ENCODE data around the gene METTL26.

Gene METTL26

GRCh38 chr16:596736-597060 lies 39.4 kb downstream of the METTL26 start:
- Histone ChIP-seq H3K9me3 (replicated peaks in 1 of 11) (peaks cover 0 to 9% (median 4%) of the 10 kb centered on the region in 11 experiments; a peak in 9 of 22 replicates), H4K20me1 (peaks cover 37 to 87% (median 69%) of the 10 kb centered on the region in 11 experiments; a peak in 21 of 22 replicates), H3K36me3 (peaks cover 13 to 65% (median 27%) of the 10 kb centered on the region in 11 experiments; a peak in 21 of 22 replicates), H3K27me3 (no peaks in the 10 kb centered on the region), H3K4me2 (peak overlapping the region; percentile 23 to 100 (median 99); a peak in 19 of 22 replicates), H3K4me3 (no peak overlapping the region), H3K27ac (peak overlapping the region in 3 of 11 experiments; percentile 5 to 39 (median 37); a peak in 3 of 22 replicates), H3K4me1 (peaks cover 48 to 66% (median 56%) of the 10 kb centered on the region in 10 experiments), H3K9ac (peak overlapping the region in 5 of 11 experiments; percentile 12 to 54 (median 34); a peak in 3 of 22 replicates)
- TF ChIP-seq Cebpa-rat (IDR thresholded peaks at IDR 0.05) = no peak

- TF ChIP-seq Cebpa-rat (IDR thresholded peaks at IDR 0.05) = no peak
- peak overlapping the region in 5 of 11 experiments; percentile 5 to 39 (median 18); a peak in 4 of 22 replicates for H3K27ac ChIP-seq
- peaks cover 0 to 9% (median 4%) of the 10 kb centered on the region in 11 experiments; a peak in 9 of 22 replicates for H3K9me3 ChIP-seq (replicated peaks in 1 of 11)
- H3K4me3 ChIP-seq = no peak overlapping the region
- H3K4me1 ChIP-seq = peaks cover 54 to 69% (median 62%) of the 10 kb centered on the region in 10 experiments
- peak overlapping the region; percentile 23 to 100 (median 99) for H3K4me2 ChIP-seq
- H3K36me3 ChIP-seq = peaks cover 12 to 61% (median 27%) of the 10 kb centered on the region in 11 experiments; a peak in 21 of 22 replicates
- peaks cover 33 to 87% (median 67%) of the 10 kb centered on the region in 11 experiments; a peak in 21 of 22 replicates for H4K20me1 ChIP-seq
- H3K9ac ChIP-seq = peak overlapping the region in 8 of 11 experiments; percentile 12 to 63 (median 38); a peak in 11 of 22 replicates
- H3K27me3 ChIP-seq = no peaks in the 10 kb centered on the region
These were observed 40.0 kb downstream of the METTL26 start for GRCh38 chr16:595942-596735.

DNA sequence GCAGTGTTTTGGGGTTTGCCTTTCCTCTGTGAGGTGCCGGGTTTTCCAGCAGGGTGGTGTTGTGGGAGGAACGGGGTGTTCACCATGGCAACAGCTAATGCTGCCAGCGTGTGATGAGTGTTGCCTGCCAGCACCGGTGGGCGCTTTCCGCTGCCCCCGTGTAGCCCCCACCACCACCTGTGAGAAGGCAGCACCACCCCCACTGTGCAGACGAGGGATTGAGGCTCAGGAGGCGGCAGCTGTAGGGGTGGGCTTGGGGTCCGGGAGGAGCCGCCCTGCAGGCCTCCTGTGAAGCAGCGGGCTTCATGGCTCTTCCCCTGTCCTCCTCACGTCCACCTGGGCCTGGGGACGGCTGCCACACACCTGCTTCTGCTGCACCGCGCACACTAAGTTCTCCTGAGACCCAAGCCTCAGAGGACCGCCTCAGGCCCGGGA lies 41.0 kb downstream of the METTL26 start:
- H4K20me1 ChIP-seq = peaks cover 31 to 87% (median 67%) of the 10 kb centered on the region in 11 experiments; a peak in 20 of 22 replicates
- TF ChIP-seq Cebpa-rat (IDR thresholded peaks at IDR 0.05) = no peak
- H3K9ac ChIP-seq = peak overlapping the region in 2 of 11 experiments; percentile 21 to 34; a peak in 4 of 22 replicates
- peaks cover 0 to 9% (median 4%) of the 10 kb centered on the region in 11 experiments; a peak in 9 of 22 replicates for H3K9me3 ChIP-seq (replicated peaks in 1 of 11)
- H3K4me1 ChIP-seq = peaks cover 61 to 69% (median 66%) of the 10 kb centered on the region in 10 experiments
- H3K4me2 ChIP-seq = peak overlapping the region in 9 of 11 experiments; percentile 97 to 100 (median 99); a peak in 18 of 22 replicates
- H3K27ac ChIP-seq = peak overlapping the region in 1 of 11 experiments; percentile 15; a peak in 1 of 22 replicates
- H3K36me3 ChIP-seq = peaks cover 11 to 53% (median 25%) of the 10 kb centered on the region in 11 experiments; a peak in 21 of 22 replicates
- no peaks in the 10 kb centered on the region for H3K27me3 ChIP-seq
- no peak overlapping the region for H3K4me3 ChIP-seq

DNA sequence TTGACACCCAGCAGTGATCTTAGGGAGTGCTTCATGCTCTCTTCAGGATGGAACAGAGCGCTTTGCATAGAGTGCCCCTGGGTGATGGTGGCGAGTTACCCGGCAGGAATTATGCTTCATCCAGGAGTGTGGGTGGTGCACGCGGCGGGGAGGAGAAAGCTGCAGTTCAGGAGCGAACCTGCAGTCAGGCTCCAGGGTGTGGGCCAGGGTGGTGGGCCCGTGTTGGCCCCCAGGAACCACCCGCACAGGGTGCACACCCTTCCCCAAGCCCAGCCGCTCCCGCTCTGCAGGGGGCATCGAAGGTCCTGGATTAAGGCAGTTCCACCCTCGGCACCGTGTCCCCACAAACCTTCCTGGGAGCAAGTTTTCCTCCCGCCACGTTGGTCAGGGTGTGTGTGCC lies 42.3 kb downstream of the METTL26 start:
- TF ChIP-seq Cebpa-rat (IDR thresholded peaks at IDR 0.05) = no peak
- peak overlapping the region in 2 of 10 experiments; percentile 90 to 97; a peak in 2 of 20 replicates for H3K4me3 ChIP-seq
- peaks cover 23 to 78% (median 61%) of the 10 kb centered on the region in 11 experiments; a peak in 19 of 22 replicates for H4K20me1 ChIP-seq
- peaks cover 0 to 2% (median 0%) of the 10 kb centered on the region in 11 experiments; a peak in 6 of 22 replicates for H3K9me3 ChIP-seq (replicated peaks in 1 of 11)
- H3K36me3 ChIP-seq = peaks cover 4 to 43% (median 12%) of the 10 kb centered on the region in 11 experiments; a peak in 21 of 22 replicates
- peak overlapping the region; percentile 89 to 100 (median 99) for H3K4me2 ChIP-seq
- peak overlapping the region in 9 of 11 experiments; percentile 52 to 99 (median 84); a peak in 16 of 22 replicates for H3K27ac ChIP-seq
- peaks cover 61 to 69% (median 66%) of the 10 kb centered on the region in 10 experiments for H3K4me1 ChIP-seq
- H3K27me3 ChIP-seq = no peaks in the 10 kb centered on the region
- peak overlapping the region; percentile 28 to 98 (median 73); a peak in 17 of 22 replicates for H3K9ac ChIP-seq

DNA sequence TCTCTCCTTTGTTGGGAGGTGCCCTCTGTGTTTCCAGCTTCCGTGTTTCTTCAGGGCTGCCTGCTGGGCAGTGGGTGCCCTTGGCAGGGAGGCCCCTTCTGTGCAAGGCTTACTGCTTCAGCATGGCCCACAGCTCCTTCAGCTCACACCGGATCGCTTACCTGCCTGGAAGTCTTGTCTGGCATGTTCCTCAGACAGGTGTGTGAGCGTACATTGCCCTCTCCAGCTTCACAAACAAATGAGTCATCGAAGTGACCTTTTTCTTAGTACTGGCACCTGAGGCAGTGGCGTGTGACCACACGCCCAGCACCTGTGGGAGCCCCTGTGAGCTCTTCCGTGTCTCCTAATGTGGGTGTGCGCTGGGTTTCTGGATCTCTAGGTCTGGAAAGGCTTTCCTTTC lies 42.7 kb downstream of the METTL26 start:
- Histone ChIP-seq H3K9ac (peak overlapping the region; percentile 28 to 98 (median 73); a peak in 21 of 22 replicates), H3K27me3 (no peaks in the 10 kb centered on the region), H3K9me3 (replicated peaks in 1 of 11) (no peaks in the 10 kb centered on the region), H3K4me1 (peaks cover 61 to 69% (median 66%) of the 10 kb centered on the region in 10 experiments), H4K20me1 (peaks cover 21 to 78% (median 60%) of the 10 kb centered on the region in 11 experiments; a peak in 19 of 22 replicates), H3K27ac (peak overlapping the region in 10 of 11 experiments; percentile 14 to 99 (median 84); a peak in 18 of 22 replicates), H3K4me3 (peak overlapping the region in 5 of 10 experiments; percentile 31 to 97 (median 90); a peak in 6 of 20 replicates), H3K4me2 (peak overlapping the region; percentile 89 to 100 (median 99)), H3K36me3 (peaks cover under 1 to 39% (median 8%) of the 10 kb centered on the region in 11 experiments; a peak in 15 of 22 replicates)
- no peak for TF ChIP-seq Cebpa-rat (IDR thresholded peaks at IDR 0.05)

DNA sequence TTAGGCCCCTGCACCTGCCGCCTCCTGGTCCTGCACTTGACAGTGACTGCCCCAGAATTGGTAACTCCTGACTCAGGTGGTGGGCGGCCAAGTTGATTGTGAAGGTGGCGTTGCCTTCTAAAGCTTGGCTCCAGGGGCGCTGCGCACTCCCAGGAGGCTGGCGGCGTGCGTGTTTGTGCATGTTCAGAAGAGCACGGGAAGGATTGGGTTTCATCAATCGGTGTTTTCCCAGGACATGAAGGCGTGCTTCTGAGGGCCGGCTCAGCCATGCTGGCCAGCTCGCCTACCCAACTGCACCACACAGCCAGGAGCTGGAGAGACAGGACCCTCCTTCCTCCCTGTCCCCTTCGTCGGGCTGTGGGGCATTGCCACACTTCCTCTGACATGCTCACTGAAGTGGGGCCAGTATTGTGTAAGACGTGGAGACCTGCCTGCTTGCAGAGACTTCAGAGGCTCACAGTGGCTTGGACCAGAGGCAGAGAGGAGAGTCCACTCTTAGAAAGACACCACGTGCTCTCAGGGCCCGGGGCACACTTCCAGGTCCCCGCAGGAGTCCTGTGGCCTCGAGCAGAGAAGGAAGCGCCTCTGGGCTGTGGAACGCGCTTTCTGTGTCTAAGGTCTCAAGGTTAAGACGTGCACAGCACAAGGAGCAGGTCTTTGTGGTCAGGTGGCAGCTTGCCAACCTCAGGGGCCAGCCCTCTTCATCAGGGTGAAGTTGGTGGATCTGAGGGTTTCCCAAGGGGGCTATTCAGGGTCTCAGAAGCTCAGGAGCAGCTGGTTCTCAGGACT lies 43.4 kb downstream of the METTL26 start:
- Histone ChIP-seq H3K27ac (peak overlapping the region in 10 of 11 experiments; percentile 14 to 99 (median 84); a peak in 18 of 22 replicates), H3K4me2 (peak overlapping the region; percentile 89 to 100 (median 99)), H4K20me1 (peaks cover 25 to 83% (median 62%) of the 10 kb centered on the region in 11 experiments; a peak in 19 of 22 replicates)

DNA sequence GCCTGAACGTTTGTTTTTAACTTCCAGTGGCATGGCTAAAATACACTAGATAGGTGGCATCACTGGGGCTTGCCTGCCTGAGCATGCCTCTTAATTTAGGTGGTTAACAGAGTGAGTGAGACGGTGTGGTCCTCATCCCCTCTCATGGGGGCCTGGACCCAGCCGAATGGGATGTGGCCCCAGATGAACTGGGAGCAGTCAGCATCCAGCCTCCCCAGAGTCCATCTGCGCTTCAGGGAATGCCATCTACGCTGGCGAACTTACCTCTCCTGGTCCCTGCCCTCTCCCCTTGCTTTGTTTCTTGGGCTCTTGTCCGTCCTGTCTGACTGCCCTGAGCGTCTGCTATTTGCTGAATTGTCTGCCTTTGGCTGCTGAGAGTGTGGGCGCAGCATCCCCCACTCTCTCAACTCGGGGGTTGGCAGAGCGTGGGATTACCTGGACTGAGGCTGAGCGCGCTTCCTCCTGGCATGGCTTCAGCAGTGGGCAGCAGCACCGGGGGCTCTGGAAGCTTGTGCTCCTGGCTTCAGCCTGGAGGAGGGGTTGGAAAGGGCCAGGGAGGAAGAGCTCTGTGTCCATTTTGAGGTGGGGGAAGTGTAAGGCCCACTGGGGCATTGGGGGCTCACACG lies 44.1 kb downstream of the METTL26 start:
- H3K27ac ChIP-seq = peak overlapping the region in 9 of 11 experiments; percentile 52 to 99 (median 84); a peak in 18 of 22 replicates

More for the DNA sequence above, 43.4 kb downstream of the METTL26 start:
- H3K4me3 ChIP-seq = peak overlapping the region in 7 of 10 experiments; percentile 31 to 97 (median 42); a peak in 12 of 20 replicates
- TF ChIP-seq Cebpa-rat (IDR thresholded peaks at IDR 0.05) = peak in 9 of 11 experiments; percentile 73 to 95 (median 89); a peak in 18 of 22 replicates
- no peaks in the 10 kb centered on the region for H3K27me3 ChIP-seq
- H3K9me3 ChIP-seq (replicated peaks in 1 of 11) = no peaks in the 10 kb centered on the region
- H3K9ac ChIP-seq = peak overlapping the region; percentile 28 to 98 (median 73); a peak in 21 of 22 replicates
- peaks cover 67 to 74% (median 72%) of the 10 kb centered on the region in 10 experiments for H3K4me1 ChIP-seq
- H3K36me3 ChIP-seq = peaks cover 0 to 37% (median 8%) of the 10 kb centered on the region in 11 experiments; a peak in 10 of 22 replicates

More for the DNA sequence above, 44.1 kb downstream of the METTL26 start:
- H3K4me3 ChIP-seq = peak overlapping the region in 7 of 10 experiments; percentile 31 to 97 (median 90); a peak in 10 of 20 replicates
- peak overlapping the region; percentile 89 to 100 (median 99) for H3K4me2 ChIP-seq
- peaks cover 0 to 30% (median 8%) of the 10 kb centered on the region in 11 experiments; a peak in 10 of 22 replicates for H3K36me3 ChIP-seq
- no peaks in the 10 kb centered on the region for H3K27me3 ChIP-seq
- H3K9me3 ChIP-seq (replicated peaks in 1 of 11) = no peaks in the 10 kb centered on the region
- H3K9ac ChIP-seq = peak overlapping the region; percentile 28 to 98 (median 73); a peak in 20 of 22 replicates
- peaks cover 28 to 85% (median 63%) of the 10 kb centered on the region in 11 experiments; a peak in 19 of 22 replicates for H4K20me1 ChIP-seq
- peaks cover 74 to 80% (median 79%) of the 10 kb centered on the region in 10 experiments for H3K4me1 ChIP-seq
- no peak for TF ChIP-seq Cebpa-rat (IDR thresholded peaks at IDR 0.05)

All from BLaER1 treated with 17β-estradiol and CSF1 and Interleukin-3, amounts not matched to agents 10 nM and 100 nM (cell line).